DMS153 (cell line): ENCODE data around the gene GRIA3.

Experiments used
- DNase-seq: peaks from one replicate; lab custom pipeline; 2025; lab: John Stamatoyannopoulos, UW

Gene GRIA3

GRCh38 chrX:123274796-123275195 lies 90.7 kb downstream of the GRIA3 start:
- DNase-seq = no peak

GRCh38 chrX:123277347-123277746 lies 93.3 kb downstream of the GRIA3 start:
- DNase-seq = peak; percentile 65

- peak; percentile 57 for DNase-seq
These were observed 93.7 kb downstream of the GRIA3 start for GRCh38 chrX:123277821-123278220.

DNA sequence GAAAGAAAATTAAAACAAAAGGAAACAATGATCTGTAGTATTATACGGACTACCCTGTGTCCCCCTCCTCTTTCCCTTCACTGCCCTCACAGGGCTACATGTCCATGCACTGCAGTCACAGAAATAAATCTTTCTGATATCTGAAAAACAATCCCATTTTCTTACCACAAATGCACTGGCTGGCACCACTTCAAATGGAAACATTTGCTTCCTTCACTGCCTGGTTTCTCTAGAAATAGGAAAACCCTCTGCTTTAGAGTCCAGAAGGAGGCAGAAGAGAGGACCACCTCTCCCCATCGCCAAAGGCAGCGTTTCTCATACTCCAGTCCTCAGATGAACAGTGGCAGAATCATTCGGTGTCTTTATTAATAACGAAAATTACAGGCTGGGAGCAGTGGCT lies 98.2 kb downstream of the GRIA3 start:
- DNase-seq = no peak

- peak; percentile 19 for DNase-seq
These were observed 99.3 kb downstream of the GRIA3 start for GRCh38 chrX:123283407-123283806.

- DNase-seq = peak; percentile 84
These were observed 107.5 kb downstream of the GRIA3 start for GRCh38 chrX:123291623-123292022.

DNA sequence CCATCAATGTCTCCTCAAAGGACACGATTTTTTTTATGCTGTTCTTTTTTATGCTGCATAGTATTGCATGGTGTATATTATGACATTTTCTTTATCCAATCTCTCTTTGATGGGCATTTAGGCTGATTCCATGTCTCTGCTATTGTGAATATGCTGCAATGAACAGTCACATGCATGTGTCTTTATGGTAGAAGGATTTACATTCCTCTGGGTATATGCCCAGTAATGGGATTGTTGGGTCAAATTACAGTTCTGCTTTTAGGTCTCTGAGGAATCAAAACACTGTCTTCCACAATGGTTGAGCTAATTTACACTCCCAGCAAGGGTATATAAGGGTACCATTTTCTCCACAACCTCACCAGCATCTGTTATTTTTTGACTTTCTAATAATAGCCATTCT lies 113.9 kb downstream of the GRIA3 start:
- no peak for DNase-seq

GRCh38 chrX:123303429-123303828 lies 119.4 kb downstream of the GRIA3 start:
- DNase-seq = no peak

GRCh38 chrX:123308658-123309057 lies 124.6 kb downstream of the GRIA3 start:
- no peak for DNase-seq

DNA sequence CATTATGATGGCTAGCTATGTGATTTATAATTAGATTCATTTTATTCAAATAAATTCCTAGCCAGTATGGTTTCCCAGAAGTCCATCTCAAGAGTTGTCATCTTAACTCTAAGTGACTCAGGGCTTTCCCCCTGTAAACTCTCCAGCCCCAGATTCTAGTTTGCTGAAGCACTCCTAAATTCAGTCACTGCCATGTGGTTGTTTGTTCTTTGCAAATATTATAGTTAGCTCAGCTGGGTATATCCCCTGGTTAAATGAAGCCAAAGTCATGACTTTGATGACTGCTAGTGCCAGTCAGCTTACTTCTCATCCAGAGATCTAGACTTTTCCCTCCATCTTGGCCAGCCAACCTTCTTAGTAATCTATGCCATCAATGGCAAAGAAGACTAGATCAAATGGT lies 126.0 kb downstream of the GRIA3 start:
- no peak for DNase-seq

DNA sequence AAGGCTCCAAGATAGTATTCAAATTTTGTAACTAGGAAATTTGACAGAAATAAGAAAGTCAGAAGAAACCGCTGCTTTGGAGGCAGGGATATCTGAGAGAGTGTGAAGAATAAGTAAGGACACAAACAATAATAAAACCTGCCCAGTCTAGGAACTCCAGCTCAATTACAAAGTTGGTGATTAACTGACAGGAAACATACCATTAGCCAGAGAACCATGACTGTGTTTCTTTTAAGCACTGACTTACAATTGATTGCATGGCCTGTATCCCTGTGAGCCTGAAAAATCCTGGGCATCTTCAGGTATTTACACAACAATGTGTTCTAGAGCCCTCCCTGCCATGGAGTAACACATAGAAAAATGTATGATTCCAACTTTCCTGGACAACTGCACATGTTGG lies 127.4 kb downstream of the GRIA3 start:
- DNase-seq = no peak

DNA sequence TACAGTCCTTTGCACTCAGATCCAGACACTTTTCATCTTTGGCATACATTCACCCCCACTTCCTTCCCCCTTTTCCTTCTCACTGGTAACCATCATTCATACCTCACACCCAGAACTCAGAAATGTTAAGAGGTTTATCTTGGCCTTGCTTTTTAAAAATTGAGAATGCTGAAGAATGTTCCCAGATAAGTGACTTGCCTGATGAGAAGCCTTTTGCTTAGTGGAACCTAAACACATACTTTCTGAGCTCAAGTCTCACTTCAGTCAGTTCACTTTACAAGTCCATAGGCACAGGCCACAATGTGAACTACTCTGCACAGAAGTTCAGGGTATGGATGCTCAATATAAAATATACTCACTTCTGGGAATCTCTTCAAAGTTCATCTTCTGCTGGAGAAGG lies 129.4 kb downstream of the GRIA3 start:
- DNase-seq = no peak

GRCh38 chrX:123320622-123321021 lies 136.5 kb downstream of the GRIA3 start:
- DNase-seq = no peak

DNA sequence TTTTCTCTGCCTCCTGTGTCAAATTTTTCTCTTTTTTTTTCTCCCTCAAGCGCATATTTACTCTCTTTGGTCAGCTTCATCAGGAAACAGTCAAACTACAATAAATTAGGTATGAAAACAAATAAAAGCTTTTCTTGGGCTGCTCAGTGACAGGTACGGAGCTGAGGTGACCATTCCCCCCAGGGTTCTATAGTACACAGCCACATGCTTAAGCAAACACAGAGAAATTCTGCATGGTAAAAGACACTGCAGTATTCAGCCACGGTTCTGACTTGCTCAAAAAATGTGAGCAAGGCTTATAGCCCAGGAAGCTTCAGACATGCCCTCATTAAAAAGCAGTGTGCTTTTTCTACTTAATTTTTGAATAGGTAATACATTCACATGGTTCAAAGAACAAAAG lies 138.5 kb downstream of the GRIA3 start:
- no peak for DNase-seq

DNA sequence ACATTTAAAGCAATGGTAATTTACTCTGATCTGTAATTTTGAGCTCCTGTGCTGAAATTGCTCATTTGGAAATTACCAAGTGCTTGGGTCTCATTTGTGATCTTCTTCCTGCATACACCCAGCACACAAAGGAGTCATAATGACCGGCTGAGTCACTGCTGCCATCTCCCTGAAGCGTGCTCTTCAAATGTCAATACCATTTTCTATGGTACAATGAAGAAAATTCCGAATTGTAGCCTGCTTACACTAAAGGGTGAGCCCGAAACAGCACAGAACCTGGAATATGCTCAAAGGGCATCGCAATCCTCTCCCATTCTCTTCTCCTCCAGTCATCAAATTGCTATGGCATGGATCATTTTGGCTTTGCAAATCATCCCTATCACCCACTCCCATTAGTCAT lies 140.5 kb downstream of the GRIA3 start:
- DNase-seq = peak; percentile 26

DNA sequence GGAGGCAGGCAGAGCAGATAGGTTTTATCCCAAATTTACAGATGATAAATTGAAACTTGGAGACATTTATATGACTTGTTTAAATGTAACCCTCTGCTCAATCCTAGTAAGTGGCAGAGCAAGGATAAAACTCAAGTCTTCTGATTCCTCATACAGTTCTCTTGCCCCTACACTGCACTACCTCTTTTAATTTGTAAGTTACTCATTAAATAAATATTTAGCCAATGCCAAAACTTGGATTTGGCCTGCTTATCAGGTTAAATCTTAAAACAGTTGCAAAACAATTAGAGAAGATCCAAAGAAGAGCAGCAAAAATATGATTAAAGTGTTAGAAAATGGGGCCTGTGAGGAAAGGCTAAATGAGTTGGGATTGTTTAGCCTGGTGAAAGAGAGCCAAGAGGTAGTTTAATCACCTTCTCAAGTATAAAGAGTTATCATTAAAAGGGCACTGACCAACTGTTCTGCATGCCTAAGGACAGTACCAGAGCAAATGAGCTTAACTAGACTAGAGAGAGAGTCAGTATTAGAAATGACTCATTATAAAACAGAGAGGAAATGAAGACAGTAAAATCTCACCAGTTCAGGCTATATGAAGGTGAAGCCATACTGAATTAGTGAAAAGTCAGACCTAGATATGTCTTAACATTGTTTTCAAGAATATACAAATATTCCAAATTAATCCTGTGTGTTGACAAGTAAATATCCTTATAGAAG lies 146.3 kb downstream of the GRIA3 start:
- DNase-seq = no peak

DNA sequence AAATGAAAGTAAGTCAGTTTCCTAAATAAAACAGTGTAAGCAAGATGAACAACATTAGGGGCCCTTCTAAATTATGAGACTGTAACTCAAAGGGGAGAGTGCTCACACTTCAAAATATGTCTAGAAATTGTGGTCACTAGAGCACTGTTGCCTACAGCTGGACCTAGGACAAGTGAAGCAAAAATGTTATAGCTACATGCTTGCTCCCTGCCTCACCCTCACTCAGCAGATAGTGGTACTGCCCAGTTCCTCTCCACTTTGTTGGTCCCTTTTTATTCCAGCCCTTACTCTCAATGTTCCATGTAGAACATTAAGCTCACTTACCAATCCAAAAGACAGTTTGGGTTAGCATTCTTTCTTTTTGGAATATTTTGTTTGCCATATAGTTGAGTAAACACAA lies 147.3 kb downstream of the GRIA3 start:
- DNase-seq = no peak

- DNase-seq = no peak
These were observed 147.8 kb downstream of the GRIA3 start for GRCh38 chrX:123331859-123332258.

- DNase-seq = no peak
These were observed 152.6 kb downstream of the GRIA3 start for GRCh38 chrX:123336666-123337065.

DNA sequence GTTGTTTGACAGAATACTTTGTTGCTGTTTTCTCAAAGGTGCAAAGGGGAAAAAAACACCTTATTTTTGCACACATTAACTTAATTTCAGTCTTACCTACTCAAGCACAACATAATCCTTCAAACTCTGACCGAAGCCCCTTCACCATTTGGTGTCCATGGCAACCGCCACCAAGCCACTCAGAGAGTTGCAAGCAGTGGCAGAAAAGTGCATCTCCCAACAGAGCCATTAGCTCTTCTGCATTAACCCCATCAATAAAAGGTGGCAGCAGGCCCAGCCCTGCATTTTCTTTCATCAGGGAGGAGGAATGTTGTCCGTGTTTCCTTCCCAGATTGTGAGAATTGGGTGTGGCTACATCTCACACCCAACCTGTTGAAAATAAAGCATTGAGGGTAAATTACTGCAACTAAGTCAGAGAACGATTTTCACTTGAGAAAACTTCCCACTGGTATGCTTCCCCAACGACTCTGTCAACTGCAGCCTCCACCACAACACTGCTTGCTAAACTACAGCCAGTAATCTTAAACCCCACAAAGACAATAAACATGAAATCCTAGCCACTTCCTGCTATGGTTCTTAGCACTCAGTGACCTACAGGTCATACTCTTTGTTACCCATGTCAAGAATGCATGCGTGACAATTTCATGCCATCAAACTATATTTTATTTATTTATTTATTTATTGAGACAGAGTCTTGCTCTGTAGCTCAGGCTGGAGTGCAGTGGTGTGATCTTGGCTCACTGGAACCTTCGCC lies 154.0 kb downstream of the GRIA3 start:
- no peak for DNase-seq

DNA sequence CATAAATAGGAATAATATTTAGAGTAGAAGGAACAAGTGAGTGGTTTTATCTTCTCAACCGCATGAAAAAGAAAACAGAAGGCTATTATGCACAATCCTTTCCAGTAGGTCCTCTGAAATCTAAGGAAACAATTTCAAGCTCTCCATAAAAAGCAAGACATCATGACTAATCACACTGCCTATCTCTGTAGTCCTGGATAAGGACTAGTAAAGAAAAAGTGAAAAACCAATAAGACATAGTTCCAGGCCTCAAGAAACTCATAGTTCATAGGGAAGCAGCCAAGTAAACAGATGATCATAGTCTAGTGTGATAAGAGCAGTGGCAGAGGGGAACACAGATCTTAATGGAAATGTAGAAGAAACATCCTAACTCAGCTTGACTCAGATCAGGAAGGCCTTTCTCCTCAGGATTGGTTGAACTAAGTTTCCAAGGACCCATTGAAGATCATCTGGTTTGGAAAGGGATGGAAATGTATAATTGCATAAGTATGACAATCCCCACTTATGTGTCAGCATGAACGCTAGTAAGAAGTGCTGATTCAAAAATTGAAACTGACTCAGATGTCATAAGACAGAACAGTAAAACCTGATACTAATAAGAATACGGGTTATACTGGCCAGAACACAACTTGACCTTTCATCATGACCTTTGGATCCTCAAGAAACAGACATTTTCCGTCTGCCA lies 155.3 kb downstream of the GRIA3 start:
- DNase-seq = no peak

DNA sequence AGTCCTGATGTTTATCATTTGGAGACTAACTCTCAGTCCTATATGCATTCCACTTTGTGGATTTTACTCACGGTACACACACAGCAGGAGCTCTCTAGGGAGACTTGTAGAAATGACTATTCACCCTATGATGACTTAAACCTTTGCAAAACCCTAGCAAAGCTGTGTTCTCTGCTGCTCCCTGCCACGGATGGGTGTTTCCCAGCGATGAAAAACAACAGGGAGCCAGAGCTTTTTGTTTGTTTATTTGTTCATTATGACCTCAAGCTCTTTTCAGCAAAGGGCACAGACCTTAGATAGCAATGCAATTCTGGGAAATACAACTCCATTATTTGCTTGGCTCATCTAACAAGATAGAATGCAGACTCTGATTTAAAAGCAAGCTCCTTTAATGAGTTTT lies 156.6 kb downstream of the GRIA3 start:
- DNase-seq = peak; percentile 54

DNA sequence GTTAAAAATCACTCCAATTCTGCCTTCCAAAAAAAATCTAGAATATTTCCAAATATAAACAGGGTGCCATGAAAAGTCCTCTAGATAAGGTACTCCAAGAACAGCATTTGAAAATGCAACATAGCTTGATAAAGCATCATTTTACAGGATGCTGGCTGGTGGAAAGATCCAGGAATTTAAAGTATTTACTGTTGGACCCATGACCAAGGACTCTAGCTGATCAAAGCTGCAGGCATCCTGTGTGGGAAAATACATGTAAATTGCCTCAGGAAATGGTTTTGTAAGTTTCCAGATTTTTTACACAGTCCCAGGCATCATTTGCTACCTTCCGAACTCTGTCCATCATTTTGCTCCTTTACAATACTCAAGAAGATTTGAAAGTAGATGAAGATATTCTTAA lies 164.4 kb downstream of the GRIA3 start:
- DNase-seq = no peak
